ENCODE measurements around the gene RBPJ.
"Not testable (repeated sequence)": the region's sequence is repeated elsewhere in the genome, so short reads cannot be mapped to it uniquely, and the experiment has no call there.

The RBPJ gene

DNA sequence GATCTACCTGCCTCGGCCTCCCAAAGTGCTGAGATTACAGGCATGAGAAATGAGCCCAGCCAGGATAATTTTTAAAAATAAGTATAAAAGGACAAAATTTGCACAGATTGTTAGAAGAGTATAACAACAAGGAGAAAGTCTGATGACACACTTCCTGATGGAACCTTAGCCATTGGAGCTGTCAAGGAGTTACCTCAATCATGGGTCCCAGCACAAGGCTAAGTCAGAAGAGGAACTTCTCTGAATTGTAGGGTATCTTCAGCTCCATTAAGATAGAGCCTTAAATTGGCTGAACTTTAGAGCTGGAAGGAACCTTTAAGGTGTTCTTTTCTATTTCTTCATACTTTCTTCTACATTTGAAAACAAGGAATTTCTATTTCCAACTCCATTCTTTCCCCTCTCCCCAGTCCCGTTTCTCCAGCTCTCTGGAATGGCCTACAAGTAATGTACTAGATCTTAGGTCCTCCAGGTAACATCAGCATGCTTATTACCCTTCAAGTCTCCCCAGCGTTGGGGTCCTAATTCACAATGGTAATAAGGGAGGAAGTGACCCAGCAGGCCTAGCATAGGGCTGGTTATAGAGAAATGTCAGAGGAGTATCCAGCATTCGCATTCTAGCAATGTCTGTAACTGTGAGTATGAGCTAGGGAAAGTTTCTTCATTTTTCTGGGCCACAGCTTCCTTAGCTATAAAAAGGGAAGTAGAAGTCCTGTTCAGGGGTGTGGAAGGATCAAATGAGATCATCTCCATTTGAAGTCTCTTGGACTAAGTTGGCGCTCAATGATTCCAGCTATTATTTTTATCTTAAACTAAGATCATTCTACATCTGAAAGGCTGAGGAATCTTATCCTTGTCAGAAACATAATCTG lies 18.5 kb upstream of the RBPJ start:
- FAIRE-seq: no peak

- no peak for FAIRE-seq
These were observed 17.8 kb upstream of the RBPJ start for GRCh38 chr4:26303008-26303407.

DNA sequence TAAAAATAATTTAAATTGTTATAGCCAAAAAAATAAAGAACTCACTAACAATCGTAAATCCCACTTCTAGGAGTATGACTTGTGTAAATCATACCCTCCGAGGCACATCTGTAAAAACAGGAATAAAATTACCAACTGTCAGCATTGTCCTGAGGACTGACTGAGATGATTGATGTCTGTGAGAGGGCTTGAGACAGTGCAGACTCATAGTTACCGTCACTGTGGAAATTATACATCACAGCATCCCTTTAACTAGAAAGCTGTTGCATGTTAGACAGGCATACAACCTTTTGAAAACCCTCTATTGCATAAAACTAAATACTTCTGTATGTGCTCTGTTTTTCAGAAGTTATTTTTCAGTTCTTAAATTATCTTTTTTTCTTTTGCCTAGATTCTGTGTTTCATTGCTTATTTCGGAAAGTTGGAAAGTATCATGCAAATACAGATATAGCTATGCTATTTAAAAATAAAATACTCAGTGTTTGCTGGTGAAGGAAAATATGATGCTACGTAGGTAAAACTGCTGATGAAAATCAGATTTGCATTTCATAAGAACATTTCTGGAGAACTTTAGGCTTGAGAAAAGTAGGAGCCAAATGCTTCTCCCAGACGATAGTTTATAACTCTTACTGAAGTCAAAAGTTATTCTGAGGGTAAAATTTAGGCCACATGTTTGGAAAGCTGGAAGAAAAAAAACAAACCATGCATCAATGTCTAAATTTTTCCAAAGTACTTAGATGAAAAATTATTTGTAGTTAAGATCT lies 13.6 kb upstream of the RBPJ start:
- FAIRE-seq: no peak

- FAIRE-seq: no peak
These were observed 12.2 kb upstream of the RBPJ start for GRCh38 chr4:26308568-26308967.

GRCh38 chr4:26310264-26310663 lies 10.6 kb upstream of the RBPJ start:
- no peak for FAIRE-seq

DNA sequence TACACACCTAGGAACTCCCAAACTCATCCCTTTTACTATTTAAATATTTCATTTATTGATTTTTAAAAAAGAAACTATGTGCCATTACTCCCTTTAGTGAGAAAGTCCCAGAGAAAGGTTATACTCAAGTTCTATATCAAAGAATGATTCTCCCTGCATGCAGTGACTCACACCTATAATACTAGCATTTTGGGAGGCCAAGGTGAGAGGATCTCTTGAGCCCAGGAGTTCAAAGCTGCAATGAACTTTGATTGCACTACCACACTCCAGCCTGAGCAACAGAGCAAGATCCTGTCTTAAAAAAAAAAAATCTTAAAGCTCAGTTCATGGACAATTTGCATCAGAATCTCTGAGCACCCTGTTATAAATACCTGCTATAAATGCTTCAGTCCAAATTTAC lies 9.2 kb upstream of the RBPJ start:
- no peak for FAIRE-seq

DNA sequence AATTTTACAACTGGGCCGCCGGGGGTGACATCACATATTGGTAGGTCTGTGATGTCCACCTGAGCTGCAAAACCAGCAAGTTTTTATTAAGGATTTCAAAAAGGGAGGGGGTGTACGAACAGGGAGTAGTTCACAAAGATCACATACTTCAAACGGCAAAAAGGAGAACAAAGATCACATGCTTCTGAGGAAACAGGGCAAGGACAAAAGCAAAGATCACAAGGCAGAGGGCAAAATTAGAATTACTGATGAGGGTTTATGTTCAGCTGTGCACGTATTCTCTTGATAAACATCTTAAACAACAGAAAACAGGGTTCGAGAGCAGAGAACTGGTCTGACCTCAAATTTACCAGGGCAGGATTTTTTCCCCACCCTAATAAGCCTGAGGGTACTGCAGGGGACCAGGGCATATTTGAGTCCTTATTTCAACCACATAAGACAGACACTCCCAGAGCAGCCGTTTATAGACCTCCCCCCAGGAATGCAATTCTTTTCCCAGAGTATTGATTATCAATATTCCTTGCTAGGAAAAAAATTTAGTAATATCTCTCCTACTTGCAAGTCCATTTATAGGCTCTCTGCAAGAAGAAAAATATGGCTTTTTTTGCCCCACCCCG lies 5.4 kb upstream of the RBPJ start:
- FAIRE-seq: not testable (repeated sequence)

- FAIRE-seq: no peak
These were observed 3.0 kb upstream of the RBPJ start for GRCh38 chr4:26317766-26318165.

DNA sequence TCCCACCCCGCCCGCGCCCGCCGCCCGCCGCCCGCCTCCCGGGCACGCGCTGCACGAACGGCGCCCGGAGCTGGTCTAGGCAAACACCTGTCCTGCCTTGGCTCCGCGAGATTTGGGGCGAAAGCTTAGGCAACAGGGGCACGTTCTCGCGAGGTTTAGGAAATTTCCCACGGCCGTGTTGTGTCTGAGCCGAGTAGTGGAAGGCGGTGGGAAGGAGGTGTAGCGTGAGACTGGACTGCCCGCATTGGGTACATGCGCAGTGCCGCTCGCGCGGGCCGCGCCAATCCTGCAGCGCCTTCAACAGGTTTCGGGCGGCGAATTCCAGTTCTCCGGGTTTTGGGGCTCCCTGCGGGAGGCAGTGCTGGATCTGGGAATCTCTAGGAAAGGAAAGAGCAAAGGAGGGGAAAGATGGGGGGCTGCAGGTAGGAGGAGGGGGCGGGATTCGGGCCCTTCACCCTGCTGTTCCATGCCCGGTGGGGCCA lies 1.3 kb upstream of the RBPJ start:
- no peak for FAIRE-seq

DNA sequence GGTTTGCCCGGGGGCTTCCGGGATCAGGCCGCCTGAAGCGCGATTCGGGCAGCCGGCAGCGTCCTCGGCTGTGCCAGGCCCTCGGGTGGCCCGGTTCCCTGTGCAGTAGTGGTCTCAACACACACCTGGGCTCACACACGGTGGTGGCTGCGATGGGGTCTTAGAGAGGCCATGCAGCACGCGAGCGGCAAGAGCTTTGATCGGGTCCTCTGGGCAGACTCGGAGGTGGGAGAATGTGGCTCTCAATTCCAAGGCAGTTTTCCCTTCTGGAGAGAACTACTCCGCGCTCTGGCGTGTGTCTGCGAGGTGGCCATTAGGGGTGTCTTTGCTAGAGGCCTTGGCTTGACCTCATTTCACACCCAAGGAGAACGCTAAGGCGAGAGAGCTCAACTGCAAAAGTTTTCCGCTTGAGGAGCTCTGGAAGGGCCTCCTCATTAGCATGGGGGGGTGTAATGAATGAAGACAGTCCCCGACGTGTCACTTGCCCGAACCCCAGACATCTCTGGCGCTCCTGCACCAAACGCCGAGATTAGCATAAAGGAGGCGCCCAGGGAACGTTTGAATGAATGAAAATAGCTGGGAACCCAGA lies 771 bp upstream of the RBPJ start:
- FAIRE-seq: no peak

DNA sequence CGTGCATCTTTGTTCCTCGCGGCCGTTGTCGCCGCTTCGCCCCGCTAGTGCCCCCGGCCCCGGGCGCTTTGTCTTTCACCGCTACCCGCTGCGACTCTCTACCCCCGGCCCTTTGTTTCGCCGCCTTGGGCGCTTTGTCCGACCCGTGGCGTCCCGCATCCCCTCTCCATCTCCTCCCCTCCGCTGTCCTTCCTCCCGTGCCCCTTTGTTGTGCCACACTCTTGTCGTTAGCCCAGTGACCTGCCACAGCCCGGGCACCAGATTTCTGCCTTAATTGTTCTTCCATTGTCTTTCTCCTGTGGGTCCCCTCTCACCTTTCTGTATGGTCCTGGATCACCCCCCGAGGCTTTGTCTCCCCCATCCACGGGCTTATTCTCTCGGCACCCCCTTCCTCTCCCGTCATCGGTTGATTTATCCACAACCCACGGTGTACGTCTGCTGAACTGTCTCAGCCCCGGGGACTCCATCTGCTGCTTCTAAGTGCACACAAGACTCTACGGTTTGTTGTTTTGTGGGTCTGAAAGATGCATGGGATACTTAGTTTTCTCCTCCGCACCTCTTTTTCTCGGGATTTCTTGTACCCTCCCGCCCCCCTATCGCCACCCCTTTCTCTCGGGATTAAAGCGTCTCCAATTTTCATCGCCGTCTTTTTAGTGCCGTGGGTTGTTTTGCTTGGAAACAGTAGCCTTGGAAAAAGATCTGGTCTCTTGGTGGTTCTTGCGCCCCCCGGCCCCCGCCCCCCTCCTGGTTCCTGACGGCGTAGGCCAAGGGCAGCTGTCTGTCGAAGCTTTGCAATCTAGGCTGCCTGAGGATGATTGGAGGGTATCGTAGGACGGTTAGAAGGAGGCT lies 783 bp downstream of the RBPJ start:
- FAIRE-seq: no peak

GRCh38 chr4:26322346-26322745 lies 1.5 kb downstream of the RBPJ start:
- FAIRE-seq: no peak

DNA sequence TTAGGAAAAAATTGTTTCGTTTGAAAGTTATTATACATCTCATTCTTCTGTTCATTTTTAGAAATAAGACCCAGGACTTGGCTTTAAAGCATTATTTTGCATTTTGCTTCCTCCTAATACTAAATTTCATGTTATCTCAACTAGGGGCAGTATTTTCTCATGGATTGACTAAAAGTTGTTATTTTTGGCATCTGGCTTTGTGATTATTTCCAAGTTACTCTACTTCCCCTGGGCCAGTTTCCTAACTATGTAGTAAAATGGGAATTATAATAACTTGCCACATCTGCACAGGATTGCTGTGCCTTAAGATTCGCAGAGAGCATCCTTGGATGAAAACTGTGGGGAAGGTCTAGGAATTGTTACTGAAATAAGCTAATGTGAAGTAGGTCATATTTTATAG lies 3.0 kb downstream of the RBPJ start:
- FAIRE-seq: no peak

DNA sequence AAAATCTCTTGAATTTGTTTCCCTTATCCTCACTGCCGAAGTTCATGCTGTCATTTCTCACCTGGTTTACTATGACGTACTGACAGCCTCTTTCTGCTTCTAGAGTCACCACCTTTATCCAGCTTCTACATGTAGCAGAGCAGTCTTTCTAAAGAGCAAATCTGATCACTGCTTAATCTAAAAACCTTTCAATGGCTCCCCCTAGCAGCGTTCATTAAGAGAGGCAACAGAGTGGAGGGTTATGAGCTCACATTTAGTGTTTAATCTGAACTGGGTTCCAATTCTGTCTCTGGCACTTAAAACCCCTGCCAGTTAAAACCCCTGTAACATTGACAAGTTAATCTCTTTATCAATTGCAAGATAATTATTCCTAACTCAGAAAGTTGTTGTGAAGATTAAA lies 4.4 kb downstream of the RBPJ start:
- no peak for FAIRE-seq

DNA sequence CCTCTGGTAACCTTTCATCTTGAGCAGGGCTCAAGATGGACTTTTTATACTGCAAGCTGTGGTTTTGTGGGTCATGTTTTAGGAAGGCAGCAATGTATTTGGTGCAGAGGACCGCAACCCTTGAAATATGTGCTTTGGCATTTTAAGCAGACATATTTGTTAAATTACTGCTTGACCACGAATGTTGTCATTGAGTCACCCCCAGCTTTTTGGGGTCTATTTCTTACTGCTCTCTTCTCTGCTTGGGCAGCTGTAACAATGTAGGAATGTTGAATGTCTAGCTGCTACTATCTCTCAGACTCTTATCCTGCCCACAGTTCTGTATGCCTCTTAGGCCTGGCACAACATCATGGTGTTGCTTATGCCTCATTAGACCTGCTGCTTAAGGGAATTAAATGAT lies 6.0 kb downstream of the RBPJ start:
- FAIRE-seq: no peak

- FAIRE-seq: no peak
These were observed 9.5 kb downstream of the RBPJ start for GRCh38 chr4:26330186-26330787.

DNA sequence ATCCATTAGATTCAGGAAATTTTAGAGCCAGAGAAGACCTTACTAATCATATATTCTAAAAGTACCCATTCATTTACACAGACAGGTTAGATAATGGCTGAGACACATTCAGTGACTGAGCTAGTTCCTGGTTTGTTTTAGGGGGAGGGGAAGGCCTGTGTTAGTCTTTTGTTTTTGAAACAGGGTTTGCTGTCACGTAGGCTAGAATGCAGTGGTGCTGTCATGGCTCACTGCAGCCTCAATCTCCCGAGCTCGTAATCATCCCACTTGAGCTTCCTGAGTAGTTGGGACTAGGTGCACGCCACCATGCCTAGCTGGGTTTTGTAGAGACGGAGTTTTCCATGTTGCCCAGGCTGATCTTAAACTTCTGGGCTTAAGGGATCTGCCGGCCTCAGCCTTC lies 10.1 kb downstream of the RBPJ start:
- FAIRE-seq: no peak

GRCh38 chr4:26331380-26331950 lies 10.7 kb downstream of the RBPJ start:
- no peak for FAIRE-seq

GRCh38 chr4:26334366-26334765 lies 13.6 kb downstream of the RBPJ start:
- no peak for FAIRE-seq

- FAIRE-seq: no peak
These were observed 16.8 kb downstream of the RBPJ start for GRCh38 chr4:26337612-26338011.

GRCh38 chr4:26342328-26343037 lies 21.7 kb downstream of the RBPJ start:
- no peak for FAIRE-seq

Data from colon (tissue), 2 donors.